GM19240 (cell line): ENCODE results near the gene NCOR2.
A peak's percentile ranks its signal among the peaks of the same experiment; 100 is the strongest.

ENCODE experiments used
- DNase-seq: peaks from one replicate; pipeline ENCODE4 v3.0.0; 2011; ENCODE audit warnings: low spot score; ENCODE audit not compliant: insufficient read length

The NCOR2 gene

DNA sequence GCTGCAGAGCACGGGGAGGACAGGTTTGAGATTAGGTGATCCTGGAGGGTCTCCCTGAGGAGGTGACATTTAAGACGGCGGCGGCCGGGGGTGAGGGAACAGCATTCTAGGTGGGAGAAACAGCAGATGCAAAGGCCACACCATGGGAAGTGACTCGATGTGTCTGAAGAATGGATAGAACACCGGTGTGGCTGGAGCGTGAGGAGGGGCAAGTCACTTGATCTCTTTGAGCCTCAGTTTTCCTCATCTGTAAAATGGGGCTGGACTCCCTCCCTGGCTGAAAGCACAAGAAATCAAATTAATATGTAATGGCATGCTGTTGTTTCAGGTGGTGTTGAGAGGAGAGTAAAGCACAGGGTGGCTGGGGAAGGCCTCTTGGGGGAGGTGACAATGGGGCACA, 10.0 kb upstream of the NCOR2 start:
- DNase-seq: no peak

DNA sequence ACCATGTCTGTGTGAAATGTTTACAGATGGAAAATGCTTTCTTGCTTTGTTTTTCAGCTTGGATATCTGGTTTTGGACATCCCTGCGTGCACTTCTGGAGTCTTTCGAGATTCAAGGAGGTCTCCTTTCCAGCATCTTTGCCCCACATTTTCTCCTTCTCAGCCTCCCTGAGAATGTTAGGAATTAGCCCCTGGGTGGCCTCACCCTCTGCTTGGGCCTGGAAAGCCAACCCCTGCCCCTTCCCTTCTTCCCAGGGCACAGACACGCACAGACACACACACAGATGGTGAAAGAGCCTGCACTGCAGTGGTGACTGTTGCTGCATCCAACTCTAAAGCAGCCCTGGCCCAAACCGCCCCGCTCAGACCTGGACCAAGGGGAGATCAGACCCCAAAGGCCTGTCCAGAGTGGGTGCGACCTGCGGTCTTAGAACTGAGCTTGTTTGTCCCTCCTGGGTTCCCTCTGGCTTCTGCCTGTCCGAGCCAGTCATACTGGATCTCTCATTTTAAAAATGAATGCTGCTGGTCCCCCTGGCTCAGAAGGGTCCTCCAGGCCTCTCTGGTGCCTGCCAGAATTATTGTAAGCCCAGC, 8.7 kb upstream of the NCOR2 start:
- DNase-seq: no peak

DNA sequence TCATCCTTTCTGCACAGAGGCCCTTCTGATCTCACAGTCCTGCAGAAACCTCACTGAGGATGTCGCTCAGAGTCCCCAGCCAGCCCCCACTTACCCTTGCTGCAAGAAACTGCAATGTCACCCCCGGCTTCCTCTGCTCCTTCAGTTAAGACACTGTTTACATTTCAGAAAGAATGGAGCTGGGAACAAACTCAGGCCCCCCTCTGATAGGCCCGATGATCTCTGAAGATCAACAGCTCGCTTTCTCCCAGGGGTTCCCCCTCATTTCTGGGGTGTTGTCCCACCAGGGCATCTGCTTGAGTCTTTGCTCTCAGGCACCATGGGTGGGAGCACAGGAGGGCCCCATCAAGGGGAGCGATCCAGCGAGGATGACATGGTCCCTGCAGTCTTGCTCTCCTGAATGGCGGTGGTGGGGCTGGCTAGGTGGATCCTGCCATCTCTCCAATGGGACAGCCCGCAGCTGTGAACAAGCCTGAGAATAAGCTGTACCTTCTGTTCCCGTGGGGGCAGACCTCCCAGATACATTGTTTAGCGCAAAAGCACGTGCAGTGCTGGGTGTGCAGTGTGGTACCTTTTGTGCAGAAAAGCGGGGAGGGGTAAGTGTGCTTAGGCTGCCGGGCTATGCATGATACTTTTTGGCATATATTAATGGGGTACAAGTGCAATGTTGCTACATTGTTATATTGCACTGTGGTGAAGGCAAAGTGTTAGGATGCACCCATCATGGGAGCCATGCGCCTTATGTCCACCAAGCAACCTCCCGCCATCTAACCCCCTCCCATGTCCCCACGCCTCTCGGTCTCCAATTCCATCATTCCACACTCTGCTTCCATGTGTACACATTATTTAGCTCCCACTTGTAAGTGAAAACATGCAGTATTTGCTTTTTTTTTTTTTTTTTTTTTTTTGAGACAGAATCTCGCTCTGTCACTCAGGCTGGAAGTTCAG, 6.7 kb upstream of the NCOR2 start:
- DNase-seq: no peak

DNA sequence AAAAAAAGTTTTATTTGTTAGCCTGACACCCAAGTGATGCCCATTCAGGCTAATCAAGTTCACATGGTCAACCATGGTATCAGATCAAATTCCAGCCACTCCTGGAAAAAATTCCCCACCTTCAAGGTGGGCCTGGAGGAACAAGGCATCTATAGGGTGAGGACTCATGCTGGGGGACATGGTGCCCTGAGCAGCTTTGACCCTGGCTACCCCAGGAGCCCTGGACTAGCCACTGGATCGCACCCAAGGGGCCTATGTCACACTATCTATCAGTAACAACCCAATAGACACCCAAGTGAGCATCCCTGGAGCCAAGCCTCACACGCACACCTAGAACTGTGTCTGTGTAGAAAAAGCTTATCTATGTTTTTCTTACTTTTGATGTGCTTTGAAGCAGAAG, 4.1 kb upstream of the NCOR2 start:
- DNase-seq: no peak

DNA sequence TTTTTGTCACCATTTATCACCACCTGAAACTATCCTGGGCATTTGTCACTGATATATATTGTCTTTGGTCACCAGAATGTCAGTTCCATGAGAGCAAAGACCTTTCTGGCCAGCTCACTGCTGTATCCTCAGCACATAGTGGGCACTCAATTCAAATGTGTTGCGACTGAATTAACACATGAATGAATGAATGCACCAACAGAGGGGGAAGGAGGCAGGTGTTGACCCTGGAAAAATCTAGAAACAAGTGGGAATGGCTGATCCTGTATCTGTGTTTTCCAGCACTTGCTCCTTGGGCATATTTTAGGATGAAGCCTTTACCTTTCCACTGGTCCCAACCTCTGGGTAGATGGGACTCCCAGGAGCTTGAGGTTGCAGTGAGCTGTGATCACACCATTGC, 3.4 kb upstream of the NCOR2 start:
- no peak for DNase-seq

DNA sequence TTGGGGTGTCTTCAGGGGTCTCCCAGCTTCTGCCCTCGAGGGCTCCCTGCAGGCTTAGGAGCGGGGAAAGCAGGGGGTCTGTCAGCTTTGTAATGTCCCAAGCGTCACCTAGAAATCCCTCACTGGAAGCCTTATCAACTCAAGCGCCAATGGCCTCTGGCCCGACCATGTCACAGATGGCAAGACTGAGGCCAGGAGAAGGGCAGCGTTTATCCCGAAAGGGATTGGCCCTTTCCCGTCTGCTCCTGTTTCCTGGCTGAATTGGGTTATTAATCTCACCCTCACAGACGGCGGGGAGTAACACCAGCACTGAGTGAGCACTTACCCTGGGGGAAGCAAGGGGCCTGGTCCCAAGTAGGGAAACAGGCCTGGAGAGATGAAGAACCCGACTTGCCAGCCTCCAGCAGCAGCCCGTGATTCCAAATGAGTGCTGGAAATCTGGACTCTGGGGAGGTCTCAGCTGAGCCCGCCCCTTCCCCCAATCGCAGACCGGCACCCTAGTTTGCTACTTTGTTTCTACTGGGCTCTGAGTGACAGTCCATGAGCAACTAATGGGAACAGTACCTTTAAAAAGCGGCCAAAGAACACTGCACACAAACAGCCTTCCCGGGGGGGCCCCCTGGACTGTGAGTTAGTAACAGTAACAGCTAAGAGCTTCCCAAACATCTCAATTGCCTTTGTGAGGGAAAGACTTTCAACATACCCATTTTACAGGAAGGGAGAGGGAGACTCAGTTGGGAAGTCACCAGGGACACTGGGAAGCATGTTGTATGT, 2.1 kb upstream of the NCOR2 start:
- DNase-seq: no peak

DNA sequence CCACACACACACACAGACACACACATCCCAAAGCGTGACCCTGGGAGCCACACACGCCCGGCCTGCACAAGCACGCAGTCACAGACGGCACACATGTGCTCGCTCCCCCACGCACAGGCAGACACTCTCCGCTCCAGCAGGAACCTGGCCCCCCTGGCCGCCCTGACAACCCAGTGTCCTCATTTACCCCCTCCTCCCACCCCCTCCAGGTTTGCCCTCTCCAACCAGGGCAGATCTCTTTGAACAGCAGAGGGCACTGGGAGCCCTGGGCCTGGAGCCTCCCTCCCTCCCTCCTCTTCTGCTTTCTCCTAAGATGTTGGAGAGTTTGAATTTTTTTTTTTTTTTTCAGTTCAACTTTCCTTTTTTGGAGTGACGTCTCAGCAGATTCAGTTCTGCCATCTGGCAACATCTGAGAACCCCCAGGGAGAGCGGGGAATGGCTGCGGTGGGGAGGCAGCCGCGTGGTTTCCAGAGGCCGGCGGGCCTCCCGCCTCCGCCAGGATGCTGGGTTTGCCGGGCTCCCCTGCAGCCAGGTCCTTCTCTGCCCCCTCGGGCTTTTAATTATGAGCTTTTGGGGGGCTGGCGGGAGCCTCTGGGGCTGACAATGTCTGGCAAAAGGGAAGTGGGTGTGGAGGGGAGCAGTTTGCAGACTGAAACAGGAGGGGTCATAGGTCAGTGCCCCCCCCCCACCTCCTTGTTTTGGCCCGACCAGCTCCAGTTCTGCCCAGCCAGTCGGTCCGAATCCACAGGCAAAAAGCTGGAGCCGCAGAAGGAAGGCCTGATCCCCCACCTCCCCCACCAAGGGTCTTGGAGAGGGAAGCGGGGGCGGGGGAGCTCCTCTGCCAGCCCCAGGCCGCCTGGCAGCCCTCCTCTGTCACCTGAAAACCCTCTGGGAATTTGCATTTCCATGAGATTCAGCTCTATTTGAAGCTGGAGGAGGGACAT, 1.3 kb upstream of the NCOR2 start:
- peak; percentile 67 for DNase-seq

DNA sequence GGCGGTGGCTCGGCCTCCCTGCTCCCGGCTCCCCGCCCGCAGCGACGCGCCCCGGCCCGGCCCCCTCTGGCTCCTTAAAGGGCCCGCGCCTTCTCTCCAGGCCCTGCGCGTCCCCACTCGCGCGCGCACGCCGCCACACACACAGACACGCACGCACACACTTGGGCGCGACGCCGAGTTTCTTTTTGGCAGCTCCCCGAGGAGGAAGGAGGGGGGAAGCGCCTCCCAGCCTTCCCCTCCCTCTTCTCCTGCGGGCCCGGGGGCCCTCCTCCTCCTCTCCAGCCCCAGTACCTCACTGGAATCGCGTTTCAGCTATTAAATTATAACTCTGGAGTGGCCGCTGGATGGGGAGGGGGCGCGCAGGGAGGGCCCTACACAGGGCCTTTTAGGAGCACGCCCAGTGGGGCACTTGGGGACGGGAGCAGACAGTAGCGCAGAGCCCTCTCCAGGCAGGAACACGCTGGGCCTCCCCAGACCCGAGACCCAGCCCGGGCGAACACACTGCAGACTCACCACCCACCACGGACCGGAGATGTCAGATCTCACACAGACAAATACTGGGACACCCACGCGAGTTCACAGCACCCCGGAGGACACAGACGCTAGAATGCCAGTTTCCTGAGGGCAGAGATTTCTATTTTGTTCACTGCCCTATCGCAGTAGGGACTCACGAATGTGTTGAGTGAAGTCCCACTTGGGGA, 411 bp upstream of the NCOR2 start:
- peak; percentile 91 for DNase-seq

DNA sequence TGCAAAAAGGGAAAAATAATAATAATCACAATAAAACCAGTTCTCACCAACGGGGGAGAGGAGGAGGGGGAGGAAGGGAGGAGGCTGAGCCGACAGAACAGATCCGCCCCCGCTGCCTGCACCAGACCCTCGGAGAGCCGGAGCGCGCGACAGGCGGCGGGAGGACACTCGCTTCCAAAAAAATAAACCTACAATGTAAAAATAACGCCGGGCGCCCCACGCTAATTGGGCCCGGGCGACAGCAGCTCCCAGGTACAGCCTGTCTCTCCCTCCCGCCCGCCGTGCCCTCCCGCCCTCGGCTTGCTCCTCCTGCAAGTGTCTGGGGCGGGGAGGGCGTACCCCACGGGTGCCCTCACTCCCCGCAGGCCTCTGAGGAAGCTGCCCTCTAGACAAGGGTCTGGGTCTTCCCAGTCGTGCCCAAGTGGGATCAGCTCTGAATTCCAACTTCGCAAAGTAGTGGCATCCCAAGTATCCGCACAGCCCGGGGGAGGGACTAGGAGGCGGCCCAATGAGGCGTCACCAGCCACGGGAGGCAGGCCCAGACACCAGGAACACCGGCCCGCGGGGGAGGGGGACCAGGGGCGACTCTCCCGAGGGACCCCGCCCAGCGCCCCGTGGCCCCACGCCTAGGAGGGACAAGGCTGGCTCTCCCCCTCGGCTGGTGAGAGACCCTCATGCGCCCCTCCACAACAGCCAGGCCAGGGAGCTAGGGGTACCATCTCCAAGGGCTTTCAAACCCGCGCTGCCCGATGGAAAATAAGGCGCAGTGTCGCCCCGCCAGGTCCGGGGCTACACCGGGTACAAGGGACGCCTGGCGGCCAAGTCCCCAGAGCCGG, 1.0 kb downstream of the NCOR2 start:
- DNase-seq: no peak

DNA sequence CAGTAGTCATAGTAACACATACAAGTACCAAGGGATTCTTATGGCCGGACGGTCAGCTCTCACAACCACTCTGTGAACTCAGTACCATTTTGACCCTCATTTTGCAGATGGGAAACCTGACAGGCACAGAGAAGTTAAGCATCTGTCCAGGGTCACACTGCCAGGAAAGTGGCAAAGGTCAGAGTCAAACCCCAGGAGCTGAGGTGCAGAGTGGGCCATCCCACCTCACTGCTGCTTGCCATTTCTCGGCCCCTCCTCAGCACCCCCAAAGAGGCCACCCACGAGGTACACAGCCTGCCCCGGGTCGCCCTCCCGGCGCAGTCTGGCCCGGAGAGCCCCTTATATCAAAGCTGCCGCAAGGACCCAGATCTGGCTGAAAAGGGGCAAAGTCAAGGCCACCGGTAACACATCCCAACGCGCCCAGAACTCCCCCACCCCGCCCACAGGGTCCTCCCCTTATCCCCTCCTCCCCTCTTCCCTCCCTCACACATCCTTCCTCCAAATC, 1.7 kb downstream of the NCOR2 start:
- no peak for DNase-seq

DNA sequence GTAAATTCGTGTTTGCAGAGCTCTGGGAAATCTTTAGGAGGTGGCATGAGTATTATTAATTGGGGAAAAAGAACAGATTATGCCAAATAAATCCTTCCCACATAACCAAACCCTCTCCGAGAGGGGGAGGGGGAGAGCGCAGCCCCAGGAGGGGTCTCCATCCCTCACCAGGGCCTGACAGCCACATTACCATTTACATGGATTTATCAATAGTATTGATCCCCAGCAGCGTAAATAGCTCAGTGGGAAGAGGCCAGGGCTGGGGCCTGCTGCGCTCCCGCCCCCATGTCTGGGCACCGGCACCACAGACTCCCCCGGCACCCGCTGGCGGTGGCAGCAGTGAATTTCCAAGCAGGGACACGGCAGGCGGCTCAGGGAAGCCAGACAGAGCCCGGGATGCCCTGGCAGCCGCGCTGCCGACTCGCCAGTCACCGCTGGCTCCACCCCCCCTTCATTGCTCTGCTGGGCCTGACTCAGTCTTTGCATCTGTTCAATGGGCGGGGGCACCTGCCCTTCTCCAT, 2.4 kb downstream of the NCOR2 start:
- no peak for DNase-seq

DNA sequence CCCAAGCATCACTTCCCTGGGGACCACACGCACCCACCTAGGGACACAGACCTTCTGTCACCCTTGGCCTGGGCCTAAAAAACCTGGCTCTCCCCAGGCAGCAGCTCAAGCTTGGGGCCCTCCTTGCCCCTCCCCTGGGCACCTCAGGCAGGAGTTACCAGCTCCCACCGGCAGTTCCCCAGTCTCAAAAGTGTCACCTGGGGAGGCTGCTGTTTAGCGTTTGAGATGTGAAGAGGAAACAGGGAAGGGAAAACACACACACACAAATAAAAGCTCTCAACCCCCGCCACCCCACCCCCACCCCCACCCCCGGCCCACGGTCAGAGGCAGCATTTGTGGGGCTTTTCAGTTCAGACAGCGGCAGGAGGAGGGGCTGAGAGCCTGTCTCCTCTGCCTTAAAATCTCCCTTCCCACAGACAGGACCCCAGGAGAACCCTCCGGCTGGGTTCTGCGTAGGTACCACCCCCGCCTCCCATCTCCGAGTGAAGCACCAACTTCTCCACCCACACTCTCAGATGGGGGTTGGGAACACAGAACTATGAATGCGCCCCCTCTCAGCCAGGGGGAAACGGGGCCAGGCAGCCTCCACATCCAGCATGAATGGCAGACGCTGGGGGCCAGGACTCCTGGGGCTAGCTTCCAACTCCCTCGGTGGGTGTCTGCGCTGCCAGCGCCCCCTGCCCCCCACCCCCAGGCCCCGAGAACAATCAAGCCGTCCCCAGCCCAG, 3.0 kb downstream of the NCOR2 start:
- DNase-seq: no peak

DNA sequence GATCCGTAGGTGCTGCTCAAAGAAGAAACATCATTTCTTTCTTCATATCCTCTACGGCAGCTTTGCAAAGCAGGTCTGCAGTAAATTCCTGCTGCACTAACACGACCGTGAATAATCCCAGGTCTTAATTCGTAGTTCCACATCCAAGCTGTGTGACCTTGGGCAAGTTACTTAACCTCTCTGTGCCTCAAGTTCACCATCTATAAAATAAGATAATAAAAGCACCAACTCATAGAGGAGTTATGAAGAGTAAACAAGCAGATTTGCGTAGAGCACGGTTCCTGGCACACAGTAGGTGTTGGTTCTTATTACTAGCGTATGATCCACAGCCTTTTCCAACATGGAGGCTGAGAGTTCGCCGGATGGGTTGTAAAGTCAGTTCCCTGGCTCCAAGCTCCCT, 3.6 kb downstream of the NCOR2 start:
- no peak for DNase-seq

DNA sequence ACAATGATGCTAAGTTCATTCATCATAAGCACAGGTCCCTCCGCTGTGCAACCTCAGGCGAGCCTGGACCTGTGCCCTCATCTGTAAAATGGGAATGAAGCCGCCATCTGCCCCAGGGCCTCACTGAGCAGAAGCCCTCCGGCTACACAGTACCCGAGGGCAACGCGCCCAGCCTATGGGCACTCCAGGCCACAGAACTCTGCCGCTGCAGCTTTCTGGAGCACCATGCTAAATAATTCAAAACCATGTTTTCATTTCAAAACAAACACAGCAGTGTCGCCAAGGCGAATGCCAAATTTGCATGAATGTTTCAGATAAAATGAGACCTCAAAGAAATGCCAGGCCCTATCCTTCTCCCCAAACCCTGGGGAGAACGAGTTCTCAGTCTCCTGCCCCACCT, 4.0 kb downstream of the NCOR2 start:
- DNase-seq: no peak

DNA sequence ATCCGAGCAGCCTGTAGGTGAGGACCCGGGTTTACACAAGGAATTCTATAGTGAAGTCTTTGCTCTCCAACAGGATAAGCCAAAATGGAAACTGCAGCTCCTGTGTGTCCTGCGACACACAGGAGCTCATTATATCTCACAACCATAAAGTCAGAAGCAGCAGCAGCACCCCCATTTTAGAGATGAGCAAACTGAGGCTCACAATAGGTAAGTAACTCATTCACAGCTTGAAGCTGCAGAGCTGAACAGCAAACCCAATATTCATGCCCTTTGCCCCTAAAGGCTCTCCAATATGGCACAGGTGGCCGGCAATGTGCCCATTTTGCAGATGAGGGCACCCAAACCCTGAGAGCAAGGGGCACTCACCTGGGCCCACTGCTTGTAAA, 4.6 kb downstream of the NCOR2 start:
- DNase-seq: no peak

DNA sequence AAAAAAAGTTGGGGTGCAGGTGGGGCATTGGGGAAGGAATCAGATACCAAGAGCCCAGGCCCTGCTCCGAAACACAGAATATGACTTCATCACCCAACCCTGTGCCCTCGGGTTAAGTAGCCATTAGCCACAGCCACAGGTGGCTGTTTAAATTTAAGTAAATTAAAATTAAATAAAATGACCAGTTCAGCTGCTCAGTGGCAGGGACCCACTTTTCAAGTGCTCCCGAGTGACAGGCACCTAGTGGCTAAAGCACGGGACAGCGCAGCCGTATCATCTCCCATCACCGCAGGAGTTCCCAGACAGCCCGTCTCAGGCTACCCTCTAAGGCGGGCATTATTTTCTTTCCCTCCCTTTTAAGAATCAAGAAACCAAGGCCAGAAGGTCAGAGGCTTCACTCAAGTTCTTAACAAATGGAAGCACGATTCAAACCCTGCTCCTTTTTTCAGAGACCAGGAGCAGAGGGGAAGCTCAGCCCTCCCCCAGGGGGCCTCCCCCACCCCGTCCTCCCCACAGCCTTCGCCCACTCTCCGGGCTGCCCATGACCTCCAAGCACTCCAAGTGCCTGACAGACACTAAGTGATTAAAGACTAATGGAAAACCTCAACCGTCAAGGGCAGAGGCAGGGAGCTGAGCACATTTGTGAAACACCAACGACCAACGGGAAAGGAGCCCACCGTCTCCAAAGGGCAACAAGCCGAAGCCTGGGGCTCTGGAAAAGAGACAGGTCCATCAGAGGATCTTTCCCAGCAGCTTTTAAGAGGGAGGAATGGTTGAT, 5.2 kb downstream of the NCOR2 start:
- DNase-seq: no peak

DNA sequence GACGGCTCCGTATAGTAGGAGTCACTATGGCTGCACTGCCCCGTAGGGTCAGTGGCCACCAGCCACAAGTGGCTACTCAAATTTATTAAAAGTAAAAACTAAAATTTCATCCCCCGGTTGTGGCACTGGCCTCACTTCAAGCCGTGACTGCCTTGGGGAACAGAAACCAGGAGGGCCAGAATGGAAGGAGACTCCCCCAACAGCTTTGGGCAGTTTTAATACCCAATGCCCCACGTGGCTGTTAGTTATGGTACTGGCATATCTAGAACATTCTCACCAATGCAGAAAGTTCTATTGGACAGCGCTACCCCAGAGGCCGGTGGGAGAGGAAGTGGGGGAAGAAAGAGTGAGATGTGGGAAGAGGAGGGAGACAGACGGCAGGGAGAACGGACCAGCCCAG, 6.2 kb downstream of the NCOR2 start:
- DNase-seq: no peak
